C4-2B (cell line): ENCODE measurements around the gene ASB6.

Experiments used
- ZFX ChIP-seq: fragments of 450-650 bp; IDR thresholded peaks from 2 replicates; pipeline ENCODE4 v1.6.1; 2017
- TF ChIP-seq, protein P1 (sequence below): fragments of 450-650 bp; conservative IDR thresholded peaks from 2 replicates; pipeline ENCODE4 v1.5.1; 2017; ENCODE audit warnings: mild to moderate bottlenecking

DNA sequence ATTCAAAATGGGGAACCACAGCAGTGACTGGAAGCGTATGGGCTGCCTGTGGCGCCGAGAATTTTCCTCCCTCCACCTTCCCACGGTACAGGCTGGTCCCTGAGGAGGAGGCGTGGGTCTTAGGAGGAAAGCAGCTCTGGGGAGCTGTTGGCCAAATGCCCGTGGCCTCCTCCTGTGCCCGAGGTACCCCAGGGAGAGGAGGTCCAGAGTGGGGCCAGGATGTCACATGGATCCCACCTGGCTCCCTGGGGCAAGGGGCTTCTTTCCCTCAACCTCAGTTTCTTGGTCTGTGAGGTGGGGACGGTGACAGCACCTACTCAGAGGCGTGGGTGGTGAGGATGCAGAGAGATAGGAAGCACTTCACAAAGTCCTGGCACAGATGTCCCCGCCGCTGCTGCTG, 40.0 kb upstream of the ASB6 start:
- TF ChIP-seq, protein P1, sequence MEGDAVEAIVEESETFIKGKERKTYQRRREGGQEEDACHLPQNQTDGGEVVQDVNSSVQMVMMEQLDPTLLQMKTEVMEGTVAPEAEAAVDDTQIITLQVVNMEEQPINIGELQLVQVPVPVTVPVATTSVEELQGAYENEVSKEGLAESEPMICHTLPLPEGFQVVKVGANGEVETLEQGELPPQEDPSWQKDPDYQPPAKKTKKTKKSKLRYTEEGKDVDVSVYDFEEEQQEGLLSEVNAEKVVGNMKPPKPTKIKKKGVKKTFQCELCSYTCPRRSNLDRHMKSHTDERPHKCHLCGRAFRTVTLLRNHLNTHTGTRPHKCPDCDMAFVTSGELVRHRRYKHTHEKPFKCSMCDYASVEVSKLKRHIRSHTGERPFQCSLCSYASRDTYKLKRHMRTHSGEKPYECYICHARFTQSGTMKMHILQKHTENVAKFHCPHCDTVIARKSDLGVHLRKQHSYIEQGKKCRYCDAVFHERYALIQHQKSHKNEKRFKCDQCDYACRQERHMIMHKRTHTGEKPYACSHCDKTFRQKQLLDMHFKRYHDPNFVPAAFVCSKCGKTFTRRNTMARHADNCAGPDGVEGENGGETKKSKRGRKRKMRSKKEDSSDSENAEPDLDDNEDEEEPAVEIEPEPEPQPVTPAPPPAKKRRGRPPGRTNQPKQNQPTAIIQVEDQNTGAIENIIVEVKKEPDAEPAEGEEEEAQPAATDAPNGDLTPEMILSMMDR = no peak
- no peak for TF ChIP-seq ZFX
